ENCODE data around the gene PNPO.

Gene PNPO

GRCh38 chr17:47949197-47949759 lies 7.9 kb downstream of the PNPO start:
- in situ Hi-C loops (cut with MboI; ENCODE audit: low sequenced_read_pairs): no loop called here

GRCh38 chr17:47949946-47950345 lies 8.6 kb downstream of the PNPO start:
- in situ Hi-C loops (cut with MboI; ENCODE audit: low sequenced_read_pairs): no loop called here

- in situ Hi-C loops (cut with MboI; ENCODE audit: low sequenced_read_pairs): no loop called here
Measured at GRCh38 chr17:47950448-47950847, 9.1 kb downstream of the PNPO start.

GRCh38 chr17:47952171-47953021 lies 11.0 kb downstream of the PNPO start:
- in situ Hi-C loops (cut with MboI; ENCODE audit: low sequenced_read_pairs): no loop called here

GRCh38 chr17:47953909-47954308 lies 12.5 kb downstream of the PNPO start:
- in situ Hi-C loops (cut with MboI; ENCODE audit: low sequenced_read_pairs): no loop called here

- in situ Hi-C loops (cut with MboI; ENCODE audit: low sequenced_read_pairs): no loop called here
Measured at GRCh38 chr17:47955497-47956461, 14.4 kb downstream of the PNPO start.

- in situ Hi-C loops (cut with MboI; ENCODE audit: low sequenced_read_pairs): no loop called here
Measured at GRCh38 chr17:47956791-47957590, 15.6 kb downstream of the PNPO start.

GRCh38 chr17:47957591-47958490 lies 16.5 kb downstream of the PNPO start, which contains the start of gene PRR15L:
Gene PRR15L (minus strand): TSS chr17:47957883. CDS start chr17:47953234, 4,649 bp downstream.
- in situ Hi-C loops (cut with MboI; ENCODE audit: low sequenced_read_pairs): no loop called here

GRCh38 chr17:47959825-47960655 lies 18.7 kb downstream of the PNPO start:
- in situ Hi-C loops (cut with MboI; ENCODE audit: low sequenced_read_pairs): no loop called here

- in situ Hi-C loops (cut with MboI; ENCODE audit: low sequenced_read_pairs): no loop called here
Measured at GRCh38 chr17:47961406-47961805, 20.0 kb downstream of the PNPO start.

- in situ Hi-C loops (cut with MboI; ENCODE audit: low sequenced_read_pairs): no loop called here
Measured at GRCh38 chr17:47962901-47963300, 21.5 kb downstream of the PNPO start.

- in situ Hi-C loops (cut with MboI; ENCODE audit: low sequenced_read_pairs): no loop called here
Measured at GRCh38 chr17:47964856-47965255, 23.5 kb downstream of the PNPO start.

GRCh38 chr17:47966079-47966519 lies 24.7 kb downstream of the PNPO start:
- in situ Hi-C loops (cut with MboI; ENCODE audit: low sequenced_read_pairs): no loop called here

GRCh38 chr17:47967607-47968252 lies 26.4 kb downstream of the PNPO start:
- in situ Hi-C loops (cut with MboI; ENCODE audit: low sequenced_read_pairs): no loop called here

GRCh38 chr17:47968836-47969235 lies 27.5 kb downstream of the PNPO start:
- in situ Hi-C loops (cut with MboI; ENCODE audit: low sequenced_read_pairs): no loop called here

GRCh38 chr17:47969930-47970724 lies 28.8 kb downstream of the PNPO start:
- in situ Hi-C loops (cut with MboI; ENCODE audit: low sequenced_read_pairs): no loop called here
